GM18861 (cell line): Measurements from ENCODE around the gene RTP2.

Experiments
- ATAC-seq: cut with Tn5 transposase; IDR thresholded peaks from one replicate; pipeline ENCODE4 v1.9.1; 2021; ENCODE audit not compliant: unreplicated experiment

The RTP2 gene

DNA sequence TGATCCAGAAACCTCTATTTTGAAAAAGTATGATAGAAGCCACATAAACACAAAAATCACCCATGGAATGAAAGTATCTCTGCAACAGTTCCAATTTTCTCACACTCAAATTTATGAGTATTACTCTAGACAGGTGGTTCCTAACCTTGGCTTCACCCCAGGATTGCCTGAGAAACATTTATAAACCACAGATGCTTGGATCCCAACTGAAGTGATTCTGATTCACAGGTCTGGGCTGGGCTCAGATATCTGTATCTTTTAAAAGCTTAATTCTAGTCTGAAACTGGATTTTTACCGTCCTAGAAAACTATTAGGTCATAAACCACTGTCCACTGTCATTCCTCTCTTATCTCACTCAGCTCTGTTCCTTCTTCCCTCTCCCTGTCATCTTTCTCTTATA lies 24.8 kb downstream of the RTP2 start:
- ATAC-seq, result no peak

DNA sequence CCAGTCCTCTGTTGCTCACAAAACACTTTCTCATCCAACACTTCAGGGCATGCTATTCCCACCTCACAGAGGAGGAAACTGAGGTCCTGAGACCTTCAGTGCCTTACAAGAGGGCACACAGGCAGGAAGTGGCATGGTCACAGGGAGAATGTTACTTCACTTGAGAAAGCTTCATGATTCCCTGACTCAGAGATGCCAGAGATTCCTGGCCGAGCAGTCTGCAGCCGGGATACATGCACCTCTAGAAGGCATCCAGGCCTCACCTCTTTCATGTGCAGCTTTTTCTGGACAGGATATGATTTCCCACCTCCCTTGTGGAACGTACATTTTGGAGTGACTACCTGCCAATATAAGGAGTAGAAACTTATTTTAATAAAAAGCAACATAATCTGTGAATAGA lies 29.3 kb downstream of the RTP2 start:
- ATAC-seq, result no peak

GRCh38 chr3:187669675-187670504 lies 32.5 kb downstream of the RTP2 start, which contains the start of gene SST:
SST (minus strand) TSS chr3:187670394; CDS start chr3:187670291, 103 bp downstream.
- ATAC-seq, result no peak

DNA sequence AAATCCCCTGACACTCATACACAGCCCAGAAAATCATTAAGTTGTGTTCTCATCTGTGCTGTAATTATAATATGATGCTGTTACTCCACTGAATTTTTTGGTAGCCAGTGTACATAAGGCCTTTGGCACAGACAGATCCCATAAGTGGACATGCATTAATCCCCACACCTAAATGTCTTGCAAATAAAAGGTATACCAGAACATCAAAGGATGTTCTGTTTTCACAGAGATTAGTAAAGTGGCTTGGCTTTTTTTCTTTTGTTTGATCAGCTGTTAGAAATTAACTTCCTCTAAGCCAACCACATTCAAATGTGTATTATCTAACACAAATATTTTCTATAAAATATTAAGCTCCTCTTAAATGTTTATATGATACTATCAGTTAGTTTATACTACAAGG lies 34.8 kb downstream of the RTP2 start:
- ATAC-seq, result no peak

DNA sequence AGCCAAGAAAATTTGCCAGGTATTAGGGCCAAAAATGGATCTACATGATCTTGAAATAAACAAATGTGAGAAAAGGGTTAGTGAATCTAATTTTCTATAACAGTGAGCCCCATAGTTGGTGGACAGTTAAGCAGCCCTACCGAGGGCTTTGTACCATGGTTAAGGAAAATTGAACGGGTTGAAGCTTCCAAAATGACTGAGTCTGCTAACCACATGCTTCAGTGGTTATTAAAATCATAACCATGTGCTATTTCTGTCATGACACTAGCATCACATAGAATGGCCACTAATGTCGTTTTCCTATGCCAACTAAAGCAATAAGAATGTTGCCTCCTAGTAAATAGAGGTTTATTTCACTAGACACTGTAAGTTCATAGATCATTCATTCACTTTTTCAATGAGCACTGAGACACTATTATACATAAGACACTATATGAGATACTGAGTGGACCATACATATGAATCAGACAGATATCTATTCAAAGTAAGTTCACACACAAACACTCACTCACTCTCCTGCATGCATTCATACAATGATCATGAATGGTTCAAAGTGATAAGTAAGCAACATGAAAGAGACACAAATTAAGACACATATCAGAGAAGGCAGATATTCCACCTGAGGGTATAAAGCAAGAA lies 36.5 kb downstream of the RTP2 start:
- no peak for ATAC-seq

DNA sequence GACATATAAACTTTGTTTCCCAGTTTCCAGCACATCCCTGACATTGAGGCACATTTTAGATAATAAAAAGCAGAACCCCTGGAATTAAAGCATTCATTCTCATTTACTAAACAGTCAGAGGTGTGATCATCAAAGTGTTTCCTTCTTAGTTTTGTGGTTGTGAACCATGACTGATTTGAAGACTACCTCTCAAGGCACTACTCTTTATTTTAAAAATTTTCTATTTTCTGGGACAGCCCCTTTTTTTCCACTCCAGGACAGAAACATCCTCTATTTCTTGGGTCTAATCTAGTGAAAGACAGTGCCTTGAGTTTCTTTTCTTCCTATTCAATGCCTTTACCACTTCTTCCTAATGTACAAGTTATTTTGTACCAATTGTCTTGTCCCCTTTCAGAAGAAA lies 37.3 kb downstream of the RTP2 start:
- ATAC-seq, result no peak

DNA sequence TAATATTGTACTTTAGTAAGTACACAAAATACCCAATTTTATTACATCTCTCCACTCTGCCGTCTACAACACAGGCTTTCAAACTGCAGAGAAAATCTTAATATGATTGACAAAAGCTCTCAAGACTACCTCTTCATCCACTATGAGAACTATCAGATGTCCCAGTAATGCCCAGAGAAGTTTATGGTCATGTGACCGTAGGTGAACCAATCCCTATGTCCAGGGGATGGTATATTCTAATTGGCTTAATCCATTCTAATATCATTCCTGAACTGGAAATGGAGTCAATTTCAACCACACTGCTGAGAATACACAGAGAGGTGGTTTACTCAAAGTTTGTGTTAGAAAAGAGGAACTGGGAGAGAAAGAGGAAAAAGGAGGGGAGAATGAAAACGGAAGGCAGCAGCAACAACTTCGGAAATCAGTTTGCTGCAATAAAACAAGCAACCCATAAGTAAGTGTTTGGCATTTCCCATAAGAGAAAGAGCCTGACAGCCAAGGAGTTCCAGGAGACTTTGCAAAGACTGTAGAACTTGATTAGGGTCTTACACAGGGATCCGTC lies 39.4 kb downstream of the RTP2 start:
- no peak for ATAC-seq

- ATAC-seq, result no peak
Observed at GRCh38 chr3:187661267-187661666, 41.1 kb downstream of the RTP2 start.

DNA sequence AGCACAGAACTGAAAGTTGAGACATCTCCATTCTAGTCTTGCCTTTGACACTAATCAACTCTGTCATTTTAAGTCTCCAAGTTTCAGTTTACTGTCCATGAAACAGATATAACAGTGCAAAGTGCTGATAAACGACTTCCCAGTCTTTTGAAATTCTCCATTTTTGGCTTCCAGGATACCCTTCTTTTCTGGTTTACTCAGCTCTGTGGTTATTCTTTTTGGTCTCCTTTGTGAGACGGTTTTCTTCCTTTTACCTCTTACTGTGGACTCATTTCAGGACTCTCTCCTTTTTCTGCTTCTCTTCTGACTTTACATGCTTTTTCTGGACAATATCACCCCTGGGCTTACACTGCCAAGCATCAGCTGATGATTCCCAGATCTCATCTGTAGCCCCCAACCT lies 51.1 kb downstream of the RTP2 start:
- no peak for ATAC-seq
